SU-DHL-6 (cell line): ENCODE results near the gene GNAT2.

Source experiments
- CTCF ChIP-seq: fragments of 200-600 bp; sonication (generic); IDR thresholded peaks from one replicate; pipeline ENCODE4 v1.5.1; 2017; ENCODE audit warnings: antibody characterized with exemption, mild to moderate bottlenecking, low read length, moderate library complexity; ENCODE audit not compliant: insufficient read depth, poor library complexity, severe bottlenecking
- EZH2phosphoT487 ChIP-seq: fragments of 200-600 bp; sonication (generic), shearing (Covaris generic); conservative IDR thresholded peaks from 2 replicates; pipeline ENCODE4 v1.6.1; 2018; ENCODE audit warnings: mild to moderate bottlenecking, antibody characterized with exemption, low read length, moderate library complexity, mixed read lengths

DNA sequence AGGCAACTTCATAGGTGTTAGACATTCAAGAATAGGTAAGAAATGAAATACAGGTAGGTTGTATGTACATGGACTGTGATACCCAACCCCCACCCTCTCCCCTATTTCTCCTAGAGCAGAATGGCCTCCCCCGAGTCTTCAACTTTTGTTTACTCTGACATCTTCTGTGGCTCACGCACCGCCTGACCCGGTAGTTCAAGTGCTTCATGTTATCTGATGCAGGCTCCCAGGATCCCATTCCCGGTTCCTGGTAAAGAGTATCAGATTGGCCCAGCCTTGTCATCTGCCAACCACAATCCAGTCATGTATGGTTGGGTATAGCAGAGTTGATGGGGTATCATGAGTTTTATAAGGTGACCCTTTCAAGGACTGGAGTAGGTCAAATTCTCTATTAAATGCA lies 61.9 kb downstream of the GNAT2 start:
- no peak for TF ChIP-seq CTCF
- no peak for TF ChIP-seq EZH2phosphoT487
